OCI-M2 (cell line): ENCODE results near the gene ZC3H7B.
"Not testable (repeated sequence)": the region's sequence is repeated elsewhere in the genome, so short reads cannot be mapped to it uniquely, and the experiment has no call there.

Source experiments
- DNase-seq: peaks from one replicate; lab custom pipeline; 2025; ENCODE audit not compliant: unreplicated experiment; lab: John Stamatoyannopoulos, UW

ZC3H7B gene

DNA sequence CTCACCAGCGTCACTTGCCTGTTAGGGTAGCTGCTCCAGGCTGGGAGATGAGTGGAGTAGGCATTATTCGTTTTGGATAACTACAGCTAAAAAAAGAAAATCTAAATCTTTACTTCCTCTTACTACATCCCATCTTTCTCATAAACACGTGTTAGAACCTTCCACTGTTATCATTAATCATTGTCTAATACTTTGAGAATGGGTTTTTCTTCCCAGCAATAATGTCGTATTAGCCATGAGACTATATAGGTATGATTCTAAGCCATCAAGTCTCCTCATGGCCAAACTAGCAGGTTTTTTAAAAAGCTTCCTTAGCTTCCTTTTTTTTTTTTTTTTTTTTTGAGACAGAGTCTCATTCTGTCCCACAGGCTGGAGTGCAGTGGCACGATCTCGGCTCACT lies 76.5 kb downstream of the ZC3H7B start:
- no peak for DNase-seq

DNA sequence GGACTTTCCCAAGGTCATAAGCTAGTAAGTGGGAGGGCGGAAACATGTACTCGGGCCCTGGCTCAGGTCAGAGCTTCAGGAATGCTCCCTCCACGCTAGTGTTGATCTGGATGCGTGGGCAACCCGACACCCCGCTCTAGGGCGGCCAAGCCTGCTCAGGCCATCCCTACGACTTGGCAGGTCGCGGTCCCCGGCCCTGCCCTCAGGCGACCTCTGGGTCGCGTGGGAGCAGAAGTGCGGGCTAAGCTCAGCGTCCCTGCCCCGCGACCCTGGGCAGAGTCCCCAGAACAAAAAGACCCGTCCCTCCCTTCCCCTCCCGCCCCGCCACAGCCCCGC lies 79.6 kb downstream of the ZC3H7B start:
- DNase-seq, result peak; percentile 55

DNA sequence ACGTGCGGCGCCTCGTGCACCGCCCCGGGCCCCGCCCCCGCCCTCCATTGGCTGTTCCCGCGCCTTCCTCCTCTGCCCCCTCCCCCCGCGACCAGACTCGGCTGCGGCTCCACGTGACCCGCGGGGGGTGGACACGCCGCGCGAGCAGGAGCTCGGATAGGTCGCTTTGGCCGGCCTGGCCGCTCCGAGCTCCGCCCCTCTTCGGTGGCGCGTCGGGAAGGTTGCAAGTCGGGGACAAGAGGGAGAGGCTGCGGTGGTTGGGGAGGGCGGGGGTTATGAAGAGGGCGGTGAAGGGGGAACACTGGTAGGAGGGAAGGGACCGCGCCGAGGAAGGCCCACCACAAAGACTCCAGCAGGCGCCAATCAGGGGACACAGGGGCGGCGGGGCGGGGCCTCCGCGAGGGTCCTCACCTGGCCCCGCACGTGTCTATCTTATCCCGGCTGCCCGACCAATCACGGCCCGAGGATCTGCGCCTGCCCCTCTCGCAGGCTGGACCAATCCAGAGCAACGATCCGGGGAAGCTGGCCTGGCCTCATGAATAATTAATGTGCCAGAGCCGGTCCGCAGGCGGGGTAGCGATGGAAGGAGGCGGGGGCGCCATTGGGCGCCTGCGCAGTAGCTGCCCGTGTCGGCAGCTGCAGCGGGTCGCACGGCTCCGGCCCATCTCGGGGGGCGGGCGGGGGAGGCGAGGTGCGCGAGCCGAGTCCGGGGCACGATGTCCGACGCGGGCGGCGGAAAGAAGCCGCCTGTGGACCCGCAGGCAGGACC lies 80.2 kb downstream of the ZC3H7B start, which contains the start of gene TEF:
TSS of gene TEF (plus strand) at position 614 of the 769 bp plus-strand sequence. CDS start at position 717, 103 bp downstream.
- DNase-seq, result peak; percentile 77

DNA sequence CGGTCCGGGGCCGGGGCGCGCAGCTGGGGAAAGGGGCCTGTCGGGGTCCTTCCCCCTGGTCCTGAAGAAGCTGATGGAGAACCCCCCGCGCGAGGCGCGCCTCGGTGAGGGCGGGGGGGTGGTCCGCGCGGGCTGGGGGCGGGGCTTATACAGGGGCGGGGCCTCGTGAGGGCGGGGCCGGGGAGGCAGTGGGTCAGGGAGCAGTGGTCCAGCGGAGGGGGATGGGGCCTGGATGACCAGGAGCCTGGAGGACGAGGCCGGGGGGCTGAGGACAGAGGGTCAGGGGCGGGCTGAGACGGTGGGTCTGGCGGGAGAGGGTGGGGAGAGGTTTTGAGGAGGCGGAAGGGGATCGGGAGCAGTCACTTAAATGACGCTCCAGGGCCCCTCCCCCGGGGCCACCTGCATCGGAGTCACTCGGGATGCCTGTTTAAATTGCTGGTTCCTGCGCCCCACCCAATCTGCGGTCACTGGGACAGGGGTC lies 80.8 kb downstream of the ZC3H7B start:
- DNase-seq, result no peak

DNA sequence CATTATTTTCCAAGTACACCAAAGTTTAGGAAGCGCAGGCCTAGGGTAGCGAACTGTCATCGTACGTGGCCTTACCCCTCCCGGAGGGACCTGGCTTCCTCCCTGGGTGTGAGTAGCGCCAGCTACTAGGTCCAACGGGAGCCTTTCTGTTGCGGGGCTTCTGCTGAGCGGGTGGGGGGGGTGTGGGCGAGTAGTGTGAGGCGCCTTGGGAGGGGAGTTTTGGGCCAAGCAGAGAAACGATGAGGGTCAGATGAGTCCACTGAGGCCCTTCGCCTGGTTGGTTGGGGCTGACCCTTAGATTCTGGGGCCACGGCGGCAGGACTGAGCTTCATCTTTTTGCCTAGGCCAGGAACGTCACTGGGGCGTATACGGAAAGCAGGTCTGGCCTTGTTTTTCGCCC lies 81.3 kb downstream of the ZC3H7B start:
- DNase-seq, result no peak

DNA sequence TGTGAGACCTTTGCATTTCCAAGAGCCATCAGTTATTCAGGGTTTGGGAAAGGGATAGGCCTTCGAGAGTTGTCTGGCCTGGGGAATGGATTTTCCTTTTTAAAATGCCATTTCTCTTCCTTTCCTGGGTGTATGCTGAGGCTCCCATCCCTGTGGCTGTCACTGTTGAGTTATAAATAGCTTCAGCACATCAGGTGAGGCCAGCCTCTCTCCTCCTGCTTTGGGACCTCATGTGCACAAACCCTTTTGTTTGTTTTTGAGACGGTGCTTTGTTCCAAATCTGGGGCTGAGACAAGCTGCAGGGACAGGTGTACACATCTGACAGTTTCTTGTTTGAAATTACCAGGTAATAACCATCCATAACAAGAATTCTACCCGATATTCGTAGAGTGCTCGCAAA lies 81.8 kb downstream of the ZC3H7B start:
- DNase-seq, result no peak

DNA sequence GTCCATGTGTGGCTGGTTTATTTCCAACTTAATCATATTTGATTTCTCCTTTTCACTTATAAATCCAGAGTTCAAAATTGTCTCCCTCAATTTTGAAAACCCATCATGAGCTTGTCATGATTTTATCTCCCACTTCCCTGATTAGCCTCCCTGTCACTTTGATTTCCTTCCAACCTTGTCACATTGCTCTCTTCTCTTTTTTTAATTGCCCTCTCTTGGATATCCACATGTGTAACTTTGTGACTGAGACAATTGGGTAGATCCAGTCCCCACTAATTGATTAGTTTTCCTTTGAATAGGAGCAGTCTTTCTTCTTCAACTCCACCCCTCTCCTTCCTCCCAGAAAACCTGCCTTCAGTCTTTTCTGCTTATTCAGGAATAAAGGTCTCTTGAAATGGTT lies 82.8 kb downstream of the ZC3H7B start:
- DNase-seq, result no peak

DNA sequence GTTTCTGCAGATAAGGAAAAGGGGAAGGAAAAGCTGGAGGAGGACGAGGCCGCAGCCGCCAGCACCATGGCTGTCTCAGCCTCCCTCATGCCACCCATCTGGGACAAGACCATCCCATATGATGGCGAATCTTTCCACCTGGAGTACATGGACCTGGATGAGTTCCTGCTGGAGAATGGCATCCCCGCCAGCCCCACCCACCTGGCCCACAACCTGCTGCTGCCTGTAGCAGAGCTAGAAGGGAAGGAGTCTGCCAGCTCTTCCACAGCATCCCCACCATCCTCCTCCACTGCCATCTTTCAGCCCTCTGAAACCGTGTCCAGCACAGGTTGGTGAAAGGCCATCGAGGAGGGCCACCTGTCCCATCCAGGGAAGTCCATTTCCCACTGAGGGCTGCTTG lies 86.0 kb downstream of the ZC3H7B start:
- DNase-seq, result no peak

DNA sequence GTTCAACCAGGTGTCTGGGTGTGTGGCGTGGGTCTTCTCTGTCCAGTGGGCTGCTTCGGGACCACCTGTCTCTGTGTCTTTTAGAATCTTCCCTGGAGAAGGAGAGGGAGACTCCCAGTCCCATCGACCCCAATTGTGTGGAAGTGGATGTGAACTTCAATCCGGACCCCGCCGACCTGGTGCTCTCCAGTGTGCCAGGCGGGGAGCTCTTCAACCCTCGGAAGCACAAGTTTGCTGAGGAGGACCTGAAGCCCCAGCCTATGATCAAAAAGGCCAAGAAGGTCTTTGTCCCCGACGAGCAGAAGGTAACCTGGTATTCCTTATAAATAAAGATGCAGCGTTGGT lies 92.7 kb downstream of the ZC3H7B start:
- DNase-seq, result no peak

DNA sequence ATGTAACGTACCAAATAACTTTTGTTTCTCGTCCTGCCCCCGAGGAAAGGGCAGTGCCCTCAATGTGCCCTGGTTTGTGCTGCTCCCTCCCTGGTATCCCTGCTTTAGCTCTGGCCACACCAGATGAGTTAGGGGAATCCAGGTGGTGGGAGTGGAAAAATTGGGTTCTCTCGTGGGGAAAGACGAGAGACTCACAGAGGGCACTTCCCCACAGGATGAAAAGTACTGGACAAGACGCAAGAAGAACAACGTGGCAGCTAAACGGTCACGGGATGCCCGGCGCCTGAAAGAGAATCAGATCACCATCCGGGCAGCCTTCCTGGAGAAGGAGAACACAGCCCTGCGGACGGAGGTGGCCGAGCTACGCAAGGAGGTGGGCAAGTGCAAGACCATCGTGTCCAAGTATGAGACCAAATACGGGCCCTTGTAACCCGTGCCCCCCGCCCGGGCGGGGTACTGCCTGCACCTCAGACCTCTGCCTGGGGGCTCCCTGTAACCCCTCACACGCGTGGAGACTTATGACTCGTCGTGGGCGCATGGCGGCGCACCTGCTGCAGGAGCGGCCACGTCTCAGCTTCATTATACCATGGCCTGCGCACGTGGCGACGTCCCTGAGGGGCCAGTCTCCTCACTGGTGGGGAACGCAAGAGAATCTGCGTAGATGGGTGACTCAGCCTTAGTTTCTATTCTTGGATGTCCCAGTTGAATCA lies 94.4 kb downstream of the ZC3H7B start:
- DNase-seq, result no peak

DNA sequence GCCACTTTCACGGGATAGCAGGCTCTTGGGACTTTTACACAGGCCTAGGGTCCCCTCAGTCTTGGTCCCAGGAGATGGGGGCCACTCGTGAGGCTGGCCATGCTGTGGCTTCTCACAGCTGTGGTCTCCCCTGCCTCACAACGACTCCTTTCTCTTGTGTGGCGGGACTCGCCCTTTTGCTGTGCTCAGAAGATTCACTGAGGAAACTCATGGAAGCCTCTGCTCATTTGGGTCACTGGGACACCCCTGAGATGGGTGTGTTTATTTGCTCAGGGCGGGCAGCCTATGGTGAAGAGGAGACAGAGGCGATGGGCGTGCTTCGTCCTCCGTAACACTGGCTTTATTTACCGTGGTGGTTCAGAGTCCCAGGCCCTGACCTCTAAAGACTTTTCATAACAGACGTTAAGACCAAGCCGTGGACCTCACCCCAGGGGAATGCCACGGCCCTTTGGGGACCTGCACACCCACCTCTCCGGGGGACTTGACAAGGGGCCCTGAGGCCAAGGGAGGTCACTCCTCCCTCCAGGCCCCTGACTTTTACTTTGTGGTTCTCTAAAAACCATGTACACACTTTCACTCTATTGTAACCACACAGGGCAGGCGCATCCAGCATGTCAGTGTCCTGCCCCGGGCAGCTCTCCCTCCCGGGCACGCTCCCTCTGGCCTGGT lies 96.0 kb downstream of the ZC3H7B start:
- DNase-seq, result no peak

DNA sequence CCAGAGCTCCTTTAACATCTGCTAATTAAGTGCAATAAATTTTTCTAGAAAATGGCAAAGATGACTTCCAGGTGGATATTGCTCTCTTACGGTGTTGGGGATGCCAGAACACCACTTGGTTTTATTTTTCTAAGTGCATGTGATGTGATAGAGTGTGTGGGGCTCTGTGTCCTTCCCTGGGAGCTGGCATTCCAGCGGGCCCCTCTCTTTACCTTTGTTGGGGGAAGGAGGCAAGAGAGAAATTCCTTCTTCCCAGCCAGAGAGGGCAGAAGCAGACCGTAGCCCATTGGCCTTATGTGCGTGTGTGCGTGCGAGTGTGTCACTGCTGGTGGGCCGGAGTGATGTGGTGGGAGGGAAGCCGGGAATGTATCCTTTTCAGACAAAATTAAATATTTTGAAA lies 97.6 kb downstream of the ZC3H7B start:
- DNase-seq, result no peak

DNA sequence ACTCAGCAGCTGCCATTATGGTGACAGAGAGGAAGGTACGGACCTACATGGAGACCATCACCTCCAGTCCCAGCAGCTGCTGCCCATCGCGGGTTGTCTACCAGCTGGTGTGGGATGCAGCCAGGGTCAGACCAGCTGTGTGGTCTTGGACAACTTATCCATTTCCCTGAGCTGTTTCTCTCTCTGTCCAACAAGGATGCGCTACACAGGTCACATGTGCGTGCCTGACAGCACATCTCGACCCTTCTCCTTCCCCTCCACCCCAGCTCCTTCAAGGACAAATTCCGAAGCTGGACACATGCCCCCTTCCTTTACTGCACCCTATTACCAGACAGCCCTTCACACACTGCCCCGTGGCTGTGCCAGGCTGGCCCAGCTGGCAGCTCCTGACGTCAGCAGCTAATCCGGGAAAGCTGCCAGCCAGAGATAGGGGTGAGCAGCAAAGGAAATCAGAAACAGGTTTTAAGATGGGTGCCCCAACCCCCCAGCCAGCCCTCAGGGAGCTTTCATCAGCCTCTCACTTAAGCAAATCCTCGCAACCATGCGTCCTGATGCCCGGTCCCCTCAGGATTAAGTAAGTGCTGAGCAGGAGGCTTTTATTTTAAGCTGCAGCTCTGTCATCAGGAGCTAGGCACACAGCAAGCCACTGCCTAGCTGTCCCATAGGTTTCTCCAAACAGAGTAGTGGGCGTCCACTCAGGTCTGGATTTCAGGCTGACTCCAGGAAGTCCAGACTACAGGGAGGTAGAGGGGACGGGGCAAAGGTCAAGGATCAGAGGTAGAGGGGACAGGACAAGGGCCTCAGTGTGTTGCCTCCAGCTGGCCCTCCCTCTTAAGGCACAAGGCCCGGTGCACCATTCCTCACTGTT lies 100.7 kb downstream of the ZC3H7B start:
- no peak for DNase-seq

DNA sequence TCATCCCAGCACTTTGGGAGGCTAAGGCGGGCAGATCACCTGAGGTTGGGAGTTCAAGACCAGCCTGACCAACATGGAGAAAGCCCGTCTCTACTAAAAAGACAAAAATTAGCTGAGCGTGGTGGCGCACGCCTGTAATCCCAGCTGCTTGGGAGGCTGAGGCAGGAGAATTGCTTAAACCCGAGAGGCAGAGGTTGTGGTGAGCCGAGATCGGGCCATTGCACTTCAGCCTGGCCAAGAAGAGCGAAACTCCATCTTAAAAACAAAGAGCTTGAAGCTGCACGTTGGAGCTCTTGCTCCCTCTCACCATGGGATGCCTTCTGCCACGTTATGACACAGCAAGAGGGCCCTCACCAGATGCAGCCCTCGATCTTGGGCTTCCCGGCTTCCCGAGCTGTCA lies 101.5 kb downstream of the ZC3H7B start:
- DNase-seq, result not testable (repeated sequence)

DNA sequence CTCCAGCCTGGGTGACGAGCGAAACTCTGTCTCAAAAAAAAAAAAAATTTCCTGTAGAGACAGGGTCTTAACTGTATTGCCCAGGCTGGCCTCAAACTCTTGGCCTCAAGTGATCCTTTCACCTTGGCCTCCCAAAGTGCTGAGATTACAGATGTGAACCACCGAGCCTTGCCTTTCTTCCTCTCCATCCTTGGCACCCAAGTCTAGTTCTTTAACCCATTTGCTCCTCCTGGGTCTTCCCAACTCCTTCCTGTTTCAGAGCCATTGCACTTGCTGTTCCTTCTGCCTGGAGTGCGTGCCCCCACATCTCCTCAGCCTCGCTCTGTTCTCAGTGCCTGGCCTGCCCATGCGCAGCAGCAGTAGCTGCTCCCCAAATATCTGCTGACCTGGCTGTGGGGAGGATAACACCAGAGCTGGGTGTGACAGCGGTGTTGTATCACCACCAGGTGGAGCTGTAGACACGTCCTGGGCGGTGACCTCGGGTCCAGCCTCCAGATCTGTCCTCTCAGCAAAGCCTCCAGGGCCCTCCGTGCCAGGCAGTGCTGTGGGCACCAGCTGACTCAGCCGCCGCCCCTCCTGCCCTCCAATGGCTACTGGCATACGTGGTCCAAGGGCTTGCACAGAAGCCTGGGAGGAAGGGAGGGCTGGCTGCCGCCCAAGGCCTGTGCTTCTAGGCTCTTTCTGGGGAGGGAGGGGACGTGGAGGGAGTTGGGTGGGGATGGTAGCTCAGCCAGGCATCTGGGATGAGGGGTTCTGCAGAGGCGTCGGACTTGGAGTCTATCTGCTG lies 102.4 kb downstream of the ZC3H7B start:
- peak; percentile 56 for DNase-seq

DNA sequence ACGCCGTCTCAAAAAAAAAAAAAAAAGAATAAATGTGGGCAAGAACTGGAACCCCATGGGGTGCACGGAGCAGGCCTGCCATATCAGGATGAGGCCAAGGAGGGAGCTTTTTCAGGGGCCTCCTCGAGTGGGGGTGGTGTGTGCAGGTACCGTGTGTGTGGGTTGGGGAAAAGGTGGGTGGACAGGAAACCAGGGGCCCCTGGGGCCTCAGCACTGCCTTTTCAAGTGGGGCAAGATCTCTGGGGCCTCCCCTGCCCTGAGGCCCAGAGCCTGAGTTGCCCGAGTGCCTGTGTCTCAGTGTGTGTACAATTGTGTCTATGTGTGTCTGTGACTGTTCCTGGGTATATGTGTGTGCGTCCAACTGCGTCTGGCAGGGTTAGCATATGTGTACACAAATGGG lies 104.3 kb downstream of the ZC3H7B start:
- no peak for DNase-seq

DNA sequence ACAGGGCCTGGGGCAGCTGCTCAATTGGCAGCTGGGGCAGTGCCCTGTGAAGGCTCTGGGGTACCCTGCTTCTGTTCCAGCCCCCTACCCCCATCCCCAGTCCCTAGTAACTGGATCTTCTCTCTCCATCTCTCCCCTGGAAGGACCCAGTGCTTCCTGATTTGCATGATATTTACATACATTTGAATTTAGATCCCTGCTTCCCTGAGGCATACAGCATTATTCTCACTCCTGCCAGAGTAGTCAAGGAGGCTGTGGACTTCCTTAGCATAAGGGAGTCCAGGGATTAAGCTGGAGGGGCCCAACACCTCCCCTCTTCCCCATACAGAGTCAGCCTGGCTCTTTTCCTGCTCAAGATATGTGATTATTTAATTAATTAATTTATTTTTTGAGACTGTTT lies 105.1 kb downstream of the ZC3H7B start:
- no peak for DNase-seq

DNA sequence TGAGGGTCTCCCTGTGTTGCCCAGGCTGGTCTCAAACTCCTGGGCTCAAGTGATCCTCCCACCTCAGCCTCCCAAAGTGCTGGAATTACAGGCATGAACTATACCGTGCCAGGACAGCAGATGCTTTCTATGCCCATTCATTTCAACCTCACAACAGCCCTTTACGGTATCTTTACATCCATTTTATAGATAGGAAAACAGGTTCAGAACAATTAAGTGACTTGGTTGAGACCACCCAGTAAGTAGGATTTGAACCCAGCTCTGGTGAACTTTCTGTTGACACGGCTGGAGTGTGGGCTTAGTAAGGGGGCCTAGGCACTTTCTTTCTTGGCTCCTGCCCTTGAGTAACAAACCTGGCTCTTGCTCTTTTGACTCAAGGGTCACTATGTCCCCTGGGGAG lies 106.1 kb downstream of the ZC3H7B start:
- no peak for DNase-seq

DNA sequence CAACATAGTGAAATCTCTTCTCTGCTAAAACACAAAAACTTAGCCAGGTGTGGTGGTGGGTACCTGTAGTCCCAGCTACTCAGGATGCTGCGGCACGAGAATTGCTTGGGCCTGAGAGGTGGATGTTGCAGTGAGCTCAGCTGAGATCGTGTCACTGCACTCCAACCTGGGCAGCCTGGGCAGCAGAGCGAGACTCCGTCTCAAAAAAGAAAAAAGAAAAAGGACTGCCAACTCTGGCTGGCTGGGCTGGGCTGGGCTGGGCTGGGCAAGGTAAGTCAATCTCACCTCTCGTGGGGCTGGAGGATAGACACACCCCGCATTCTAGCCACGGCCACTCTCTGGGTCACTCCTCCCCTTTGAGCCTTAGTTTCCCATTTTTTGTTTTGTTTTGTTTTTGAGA lies 107.3 kb downstream of the ZC3H7B start:
- DNase-seq, result no peak
